Measurements from ENCODE around the gene EMC1.
"Not testable (repeated sequence)": the region's sequence is repeated elsewhere in the genome, so short reads cannot be mapped to it uniquely, and the experiment has no call there.

EMC1 gene

GRCh38 chr1:19232524-19232846, 18.8 kb downstream of the EMC1 start:
- TF ChIP-seq CTCF (IDR thresholded peaks at IDR 0.05) = no peak
- Histone ChIP-seq H3K9me3 (no peaks in the 10 kb centered on the region), H3K4me1 (ENCODE audit: control insufficient read depth in 1 of 2, insufficient read depth in 1 of 2, low read depth in 1 of 2, low read length in 1 of 2) (no peaks in the 10 kb centered on the region), H3K27ac (no peak overlapping the region), H3K36me3 (peaks cover 86% of the 10 kb centered on the region), H3K4me3 (ENCODE audit: low read depth in 1 of 2, low read length in 1 of 2) (no peak overlapping the region), H3K27me3 (no peaks in the 10 kb centered on the region)

- not testable (repeated sequence) for H3K9me3 ChIP-seq, H3K27ac ChIP-seq
- peaks cover 85% of the 10 kb centered on the region for H3K36me3 ChIP-seq
Observed at GRCh38 chr1:19231736-19232523, 19.4 kb downstream of the EMC1 start.

GRCh38 chr1:19229828-19230325, 21.4 kb downstream of the EMC1 start:
- Histone ChIP-seq H3K36me3 (peaks cover 79% of the 10 kb centered on the region), H3K4me3 (ENCODE audit: low read depth in 1 of 2, low read length in 1 of 2) (no peak overlapping the region), H3K4me1 (ENCODE audit: control insufficient read depth in 1 of 2, insufficient read depth in 1 of 2, low read depth in 1 of 2, low read length in 1 of 2) (no peaks in the 10 kb centered on the region), H3K27ac (no peak overlapping the region), H3K27me3 (no peaks in the 10 kb centered on the region), H3K9me3 (no peaks in the 10 kb centered on the region)
- no peak for TF ChIP-seq CTCF (IDR thresholded peaks at IDR 0.05)

More at GRCh38 chr1:19231736-19232523, 19.4 kb downstream of the EMC1 start:
- H3K27me3 ChIP-seq; H3K4me3 ChIP-seq (ENCODE audit: low read depth in 1 of 2, low read length in 1 of 2); H3K4me1 ChIP-seq (ENCODE audit: control insufficient read depth in 1 of 2, insufficient read depth in 1 of 2, low read depth in 1 of 2, low read length in 1 of 2): not testable (repeated sequence)

GRCh38 chr1:19229229-19229628, 22.1 kb downstream of the EMC1 start:
- TF ChIP-seq CTCF (IDR thresholded peaks at IDR 0.05) = no peak
- H3K27me3 ChIP-seq = no peaks in the 10 kb centered on the region
- H3K36me3 ChIP-seq = peaks cover 78% of the 10 kb centered on the region
- H3K9me3 ChIP-seq = no peaks in the 10 kb centered on the region
- no peaks in the 10 kb centered on the region for H3K4me1 ChIP-seq (ENCODE audit: control insufficient read depth in 1 of 2, insufficient read depth in 1 of 2, low read depth in 1 of 2, low read length in 1 of 2)
- H3K27ac ChIP-seq = no peak overlapping the region
- H3K4me3 ChIP-seq (ENCODE audit: low read depth in 1 of 2, low read length in 1 of 2) = no peak overlapping the region

- H3K36me3 ChIP-seq = peaks cover 51% of the 10 kb centered on the region
- H3K4me3 ChIP-seq (ENCODE audit: low read depth in 1 of 2, low read length in 1 of 2) = no peak overlapping the region
- no peaks in the 10 kb centered on the region for H3K9me3 ChIP-seq
- peaks cover 13 to 18% of the 10 kb centered on the region in 2 experiments for H3K4me1 ChIP-seq (ENCODE audit: control insufficient read depth in 1 of 2, insufficient read depth in 1 of 2, low read depth in 1 of 2, low read length in 1 of 2)
- H3K27me3 ChIP-seq = no peaks in the 10 kb centered on the region
- H3K27ac ChIP-seq = no peak overlapping the region
- no peak for TF ChIP-seq CTCF (IDR thresholded peaks at IDR 0.05)
Observed at GRCh38 chr1:19222979-19223824, 28.1 kb downstream of the EMC1 start.

GRCh38 chr1:19222573-19222972, 28.8 kb downstream of the EMC1 start:
- Histone ChIP-seq H3K9me3 (no peaks in the 10 kb centered on the region), H3K27ac (no peak overlapping the region), H3K4me3 (ENCODE audit: low read depth in 1 of 2, low read length in 1 of 2) (no peak overlapping the region), H3K27me3 (no peaks in the 10 kb centered on the region), H3K36me3 (peaks cover 50% of the 10 kb centered on the region), H3K4me1 (ENCODE audit: control insufficient read depth in 1 of 2, insufficient read depth in 1 of 2, low read depth in 1 of 2, low read length in 1 of 2) (peaks cover 13 to 18% of the 10 kb centered on the region in 2 experiments)
- TF ChIP-seq CTCF (IDR thresholded peaks at IDR 0.05) = no peak

Measured in neutrophil (primary cell).